Tibial artery (tissue), 4 donors: ENCODE data around the gene PIBF1.
A peak's percentile ranks its signal among the peaks of the same experiment; 100 is the strongest.
"Not testable (repeated sequence)": the region's sequence is repeated elsewhere in the genome, so short reads cannot be mapped to it uniquely, and the experiment has no call there.

Experiments
- DNase-seq, 2 donors: peaks; one replicate each; pipeline ENCODE4 v3.0.0-alpha.2; 2019
- H3K27ac ChIP-seq, 2 donors: fragments of 200-600 bp; sonication (generic) in 1 of 2; 1 replicate in 1 of 2; 2 replicates in 1 of 2; pipeline ENCODE4 v1.5.1; 2018 to 2019; ENCODE audit warnings: mild to moderate bottlenecking in 1 of 2
- H3K27me3 ChIP-seq, 2 donors: fragments of 200-600 bp; sonication (generic) in 1 of 2; one replicate each; pipeline versions ENCODE4 v1.5.1 to v1.6.0; 2016 to 2019
- H3K36me3 ChIP-seq, 3 donors: fragments of 200-600 bp; sonication (generic) in 2 of 3; one replicate each; pipeline ENCODE4 v1.5.1; 2016 to 2019; ENCODE audit warnings: mild to moderate bottlenecking in 2 of 3
- H3K4me1 ChIP-seq, 4 donors: fragments of 200-600 bp; sonication (generic) in 2 of 4; 1 replicate in 3 of 4; 2 replicates in 1 of 4; pipeline ENCODE4 v1.5.1; 2016 to 2019
- H3K4me3 ChIP-seq, 2 donors: fragments of 200-600 bp; sonication (generic) in 1 of 2; 1 replicate in 1 of 2; 2 replicates in 1 of 2; pipeline ENCODE4 v1.5.1; 2018 to 2019; ENCODE audit warnings: mild to moderate bottlenecking in 2 of 2
- H3K9me3 ChIP-seq, 3 donors: fragments of 200-600 bp; sonication (generic) in 1 of 3; one replicate each; pipeline ENCODE4 v1.5.1; 2016 to 2019
- CTCF ChIP-seq, 2 experiments: fragments of 200-600 bp in 1 of 2; fragments of 450-650 bp in 1 of 2; IDR thresholded peaks; one replicate each; pipeline ENCODE4 v1.5.1; 2017 to 2019; ENCODE audit warnings: antibody characterized with exemption in 2 of 2, mild to moderate bottlenecking in 1 of 2, moderate library complexity in 1 of 2
- intact Hi-C: fragments of 100-400 bp; cut with DNase I; formaldehyde crosslinking; loops from one replicate; pipeline ENCODE4 v1.15.0; 2023; ENCODE audit warnings: low total_unique reads

Gene PIBF1

DNA sequence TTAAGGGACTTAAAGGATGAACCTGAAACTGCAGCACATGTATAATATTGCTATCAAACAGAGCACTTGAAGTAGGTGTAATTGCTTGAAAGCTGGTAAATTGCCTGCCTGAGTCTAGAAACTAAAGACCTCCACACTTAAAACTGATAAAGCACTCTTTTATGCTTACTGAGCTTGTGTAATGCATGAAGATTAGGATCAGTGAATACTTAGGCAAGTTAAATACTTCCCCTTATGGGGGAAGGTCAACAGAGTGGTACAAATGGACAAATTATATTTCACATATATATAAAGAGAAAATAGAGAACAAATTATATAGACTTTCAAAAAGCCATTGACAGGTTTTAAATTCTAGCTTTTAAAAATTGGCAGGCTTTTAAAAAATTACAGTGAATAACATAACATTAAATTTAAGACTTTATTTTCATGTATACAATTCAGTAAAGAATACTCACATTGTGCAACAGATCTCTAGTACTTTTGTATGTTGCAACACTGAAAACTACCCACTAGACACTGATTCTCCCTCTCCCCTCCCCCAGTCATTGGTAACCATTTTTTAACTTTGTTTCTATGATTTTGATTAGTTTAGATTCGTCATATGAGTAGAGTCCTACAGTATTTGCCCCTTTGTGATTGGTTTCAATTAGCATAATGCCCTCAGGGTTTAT lies 23.9 kb downstream of the PIBF1 start:
- no peak for DNase-seq
- H3K4me1 ChIP-seq = no peaks in the 10 kb centered on the region
- no peaks in the 10 kb centered on the region for H3K27me3 ChIP-seq
- peaks cover 0 to 21% (median 12%) of the 10 kb centered on the region in 3 donors for H3K36me3 ChIP-seq
- no peak overlapping the region for H3K27ac ChIP-seq
- intact Hi-C loops = no loop called here
- no peak for TF ChIP-seq CTCF (IDR thresholded peaks at IDR 0.05)
- H3K4me3 ChIP-seq = no peak overlapping the region
- no peaks in the 10 kb centered on the region for H3K9me3 ChIP-seq

DNA sequence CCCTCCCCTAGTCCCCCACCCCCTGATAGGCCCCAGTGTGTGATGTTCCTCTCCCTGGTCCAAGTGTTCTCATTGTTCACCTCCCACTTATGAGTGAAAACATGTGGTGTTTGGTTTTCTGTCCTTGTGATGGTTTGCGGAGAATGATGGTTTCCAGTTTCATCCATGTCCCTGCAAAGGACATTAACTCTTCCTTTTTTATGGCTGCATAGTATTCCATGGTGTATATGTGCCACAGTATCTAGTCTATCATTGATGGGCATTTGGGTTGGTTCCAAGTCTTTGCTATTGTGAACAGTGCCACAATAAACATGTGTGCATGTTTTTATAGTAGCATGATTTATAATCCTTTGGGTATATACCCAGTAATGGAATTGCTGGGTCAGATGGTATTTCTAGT lies 24.6 kb downstream of the PIBF1 start:
- H3K27me3 ChIP-seq, H3K9me3 ChIP-seq, H3K4me3 ChIP-seq, intact Hi-C loops, DNase-seq, H3K27ac ChIP-seq, H3K4me1 ChIP-seq: not testable (repeated sequence)
- H3K36me3 ChIP-seq = peaks cover 0 to 18% (median 12%) of the 10 kb centered on the region in 3 donors

DNA sequence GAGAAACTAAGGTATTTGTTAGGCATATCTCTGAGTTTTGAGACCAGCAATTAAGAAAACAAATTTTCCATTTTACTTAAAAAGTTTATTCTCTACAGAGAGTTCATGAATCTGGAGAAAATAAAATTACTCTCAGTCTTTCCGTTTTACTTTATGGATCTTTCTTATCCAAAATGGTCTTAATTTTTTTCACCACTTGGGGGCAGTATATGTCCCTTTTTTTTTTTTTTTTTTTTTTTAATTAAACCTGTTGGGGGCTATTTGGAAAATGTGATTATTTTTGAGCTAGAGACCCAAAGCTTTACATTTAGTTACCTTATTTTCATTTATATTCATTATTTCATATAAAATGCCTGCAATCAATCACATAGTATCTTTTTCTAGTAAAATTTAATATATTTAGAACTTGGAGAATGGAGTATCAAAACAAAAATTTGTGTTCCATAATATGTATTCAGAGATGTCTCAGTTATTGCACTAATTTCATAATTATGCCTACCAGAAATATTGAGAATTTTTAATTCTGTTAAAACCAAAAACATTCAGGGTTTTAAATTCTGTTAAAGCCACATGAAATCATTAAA lies 27.1 kb downstream of the PIBF1 start:
- no peaks in the 10 kb centered on the region for H3K9me3 ChIP-seq
- no peak overlapping the region for H3K27ac ChIP-seq
- H3K36me3 ChIP-seq = peaks cover 0 to 26% (median 25%) of the 10 kb centered on the region in 3 donors
- TF ChIP-seq CTCF (IDR thresholded peaks at IDR 0.05) = peak in 1 of 2 experiments; percentile 38
- H3K4me3 ChIP-seq = no peak overlapping the region
- no peak for DNase-seq
- intact Hi-C loops = no loop called here
- no peaks in the 10 kb centered on the region for H3K4me1 ChIP-seq
- no peaks in the 10 kb centered on the region for H3K27me3 ChIP-seq

GRCh38 chr13:72820156-72820897 lies 38.4 kb downstream of the PIBF1 start:
- no peaks in the 10 kb centered on the region for H3K9me3 ChIP-seq
- no peak overlapping the region for H3K27ac ChIP-seq
- H3K36me3 ChIP-seq = peaks cover 0 to 8% (median 3%) of the 10 kb centered on the region in 3 donors
- TF ChIP-seq CTCF (IDR thresholded peaks at IDR 0.05) = no peak
- H3K4me1 ChIP-seq = no peaks in the 10 kb centered on the region
- H3K4me3 ChIP-seq = no peak overlapping the region
- no peaks in the 10 kb centered on the region for H3K27me3 ChIP-seq
- intact Hi-C loops = no loop called here
- no peak for DNase-seq

GRCh38 chr13:72820898-72821279 lies 39.0 kb downstream of the PIBF1 start:
- no peaks in the 10 kb centered on the region for H3K9me3 ChIP-seq
- H3K27me3 ChIP-seq = no peaks in the 10 kb centered on the region
- no peak overlapping the region for H3K27ac ChIP-seq
- H3K4me3 ChIP-seq = no peak overlapping the region
- H3K4me1 ChIP-seq = no peaks in the 10 kb centered on the region
- no peak for TF ChIP-seq CTCF (IDR thresholded peaks at IDR 0.05)
- DNase-seq = no peak
- H3K36me3 ChIP-seq = peaks cover 0 to 5% (median 3%) of the 10 kb centered on the region in 3 donors
- intact Hi-C loops = no loop called here

GRCh38 chr13:72823081-72823480 lies 41.1 kb downstream of the PIBF1 start:
- H3K36me3 ChIP-seq = peaks cover 4 to 15% (median 13%) of the 10 kb centered on the region in 3 donors
- H3K27me3 ChIP-seq = no peaks in the 10 kb centered on the region
- H3K9me3 ChIP-seq = no peaks in the 10 kb centered on the region
- no peak overlapping the region for H3K27ac ChIP-seq
- no peak for TF ChIP-seq CTCF (IDR thresholded peaks at IDR 0.05)
- intact Hi-C loops = no loop called here
- no peak overlapping the region for H3K4me3 ChIP-seq
- no peaks in the 10 kb centered on the region for H3K4me1 ChIP-seq
- DNase-seq = no peak
